MCF 10A (cell line): ENCODE measurements around the gene PAX5. TPM values are rescaled to one million over a fixed set of nuclear protein-coding genes. Genes with fewer than 3 reads are reported as not detected.

Experiments used
- BruUV-seq: library from RNA; stranded (reverse); fragments of 400-500 nt; replicated peaks from 2 replicates; lab custom pipeline; 2021; lab: Mats Ljungman, UMichigan
- CTCF ChIA-PET: fragments of 300-600 bp; sonication (Branson Sonifier 250); formaldehyde crosslinking; extraction: SDS; loops from one replicate; lab custom pipeline; 2021; ENCODE audit warnings: antibody characterized with exemption, inconsistent platforms; lab: Yijun Ruan, JAX
- POLR2A ChIA-PET: fragments of 300-600, 350-650 bp; sonication (Branson Sonifier 250); formaldehyde crosslinking; extraction: SDS; loops from one replicate; lab custom pipeline; 2020; ENCODE audit warnings: antibody characterized with exemption, inconsistent platforms; lab: Yijun Ruan, JAX
- DNase-seq: peaks from one replicate; pipeline ENCODE4 v3.0.0-alpha.2; 2018; ENCODE audit not compliant: unreplicated experiment
- H3K27ac Mint-ChIP-seq: one replicate; pipeline ENCODE4 v1.8.0; 2022; ENCODE audit warnings: mild to moderate bottlenecking, low read depth, mixed read lengths; ENCODE audit not compliant: unreplicated experiment
- H3K27me3 Mint-ChIP-seq: one replicate; pipeline ENCODE4 v1.8.0; 2022; ENCODE audit warnings: mixed read lengths; ENCODE audit not compliant: insufficient read depth, unreplicated experiment
- H3K36me3 Mint-ChIP-seq: one replicate; pipeline ENCODE4 v1.8.0; 2022; ENCODE audit warnings: mild to moderate bottlenecking, moderate library complexity, mixed read lengths; ENCODE audit not compliant: insufficient read depth, unreplicated experiment
- H3K4me1 Mint-ChIP-seq: one replicate; pipeline ENCODE4 v1.8.0; 2022; ENCODE audit warnings: mixed read lengths; ENCODE audit not compliant: insufficient read depth, unreplicated experiment
- H3K4me3 Mint-ChIP-seq: one replicate; pipeline ENCODE4 v1.8.0; 2022; ENCODE audit warnings: mild to moderate bottlenecking, moderate library complexity, mixed read lengths; ENCODE audit not compliant: unreplicated experiment
- H3K9me3 Mint-ChIP-seq: one replicate; pipeline ENCODE4 v1.8.0; 2022; ENCODE audit warnings: mixed read lengths; ENCODE audit not compliant: unreplicated experiment
- CTCF ChIP-seq: fragments of 200-600 bp; IDR thresholded peaks from one replicate; pipeline ENCODE4 v1.8.0; 2022; ENCODE audit warnings: antibody characterized with exemption, mild to moderate bottlenecking; ENCODE audit not compliant: unreplicated experiment
- intact Hi-C: fragments of 100-400 bp; cut with micrococcal nuclease; formaldehyde crosslinking; loops from 2 replicates; pipeline ENCODE4 v1.14.1; 2022
- total RNA-seq: library from RNA; stranded (reverse); gene quantifications from 2 replicates; pipeline ENCODE4 v1.2.3, GENCODE V29; 2022

The PAX5 gene
- total RNA-seq, 1 experiment from 2014 or later: not detected

GRCh38 chr9:36900856-36901220 is 133.2 kb downstream of the PAX5 start:
- H3K4me1 Mint-ChIP-seq: peaks cover 8% of the 10 kb centered on the region
- ChIA-PET POLR2A (interaction anchor here (0.6 to 1.1 kb wide), 2 partner anchors 15 to 42 kb away, joined by 3 read pairs; no protein-coding TSS in a partner anchor), CTCF (interaction anchor here (0.6 kb wide), 2 partner anchors 505 to 542 kb away, joined by 3 to 4 read pairs; no protein-coding TSS in a partner anchor)
- H3K27ac Mint-ChIP-seq: no peak overlapping the region
- peaks cover 86% of the 10 kb centered on the region for H3K27me3 Mint-ChIP-seq
- no peak overlapping the region for H3K4me3 Mint-ChIP-seq
- no peaks in the 10 kb centered on the region for H3K36me3 Mint-ChIP-seq
- BruUV-seq: no TSS peak
- no peak for TF ChIP-seq CTCF
- no peaks in the 10 kb centered on the region for H3K9me3 Mint-ChIP-seq
- intact Hi-C loops: no loop called here
- DNase-seq: no peak

GRCh38 chr9:36900136-36900855 is 133.8 kb downstream of the PAX5 start:
- Mint-ChIP-seq H3K4me1 (peaks cover 8% of the 10 kb centered on the region), H3K27me3 (peaks cover 86% of the 10 kb centered on the region), H3K27ac (no peak overlapping the region), H3K36me3 (no peaks in the 10 kb centered on the region), H3K4me3 (no peak overlapping the region), H3K9me3 (no peaks in the 10 kb centered on the region)
- DNase-seq: no peak
- no TSS peak for BruUV-seq
- intact Hi-C loops: no loop called here
- POLR2A ChIA-PET: interaction anchor here (0.6 to 1.1 kb wide), 2 partner anchors 15 to 42 kb away, joined by 3 read pairs; no protein-coding TSS in a partner anchor
- no peak for TF ChIP-seq CTCF
- CTCF ChIA-PET: interaction anchor here (0.6 kb wide), 1 partner anchor 542 kb away, joined by 4 read pairs; no protein-coding TSS in a partner anchor

DNA sequence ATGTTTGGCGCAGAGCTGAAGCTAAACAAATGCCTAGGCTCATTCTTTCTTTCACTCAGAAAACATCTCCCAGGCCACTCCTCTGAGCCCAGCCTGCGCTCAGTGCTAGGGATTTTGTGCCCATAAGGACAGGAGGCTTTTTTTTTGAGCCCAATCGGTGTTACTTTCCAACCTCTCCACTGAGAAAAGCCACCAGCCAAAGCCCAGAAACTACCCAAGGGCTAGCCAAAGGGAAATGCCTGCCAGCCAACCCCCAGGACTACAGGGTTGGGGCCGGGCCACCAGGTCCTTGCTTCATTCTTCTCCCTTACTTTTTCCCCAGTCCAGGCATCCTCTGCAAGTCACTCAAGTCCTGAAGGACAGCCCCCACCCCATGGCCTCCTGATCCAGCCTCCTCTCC is 134.7 kb downstream of the PAX5 start:
- intact Hi-C loops: no loop called here
- H3K9me3 Mint-ChIP-seq: no peaks in the 10 kb centered on the region
- no peak overlapping the region for H3K4me3 Mint-ChIP-seq
- DNase-seq: no peak
- no peak for TF ChIP-seq CTCF
- H3K36me3 Mint-ChIP-seq: no peaks in the 10 kb centered on the region
- peaks cover 8% of the 10 kb centered on the region for H3K4me1 Mint-ChIP-seq
- BruUV-seq: no TSS peak
- CTCF ChIA-PET: interaction anchor here (0.7 kb wide), 1 partner anchor 24 kb away, joined by 3 read pairs; no protein-coding TSS in a partner anchor
- no peak overlapping the region for H3K27ac Mint-ChIP-seq
- H3K27me3 Mint-ChIP-seq: peaks cover 81% of the 10 kb centered on the region
- POLR2A ChIA-PET: no interaction called here

GRCh38 chr9:36898431-36899020 is 135.5 kb downstream of the PAX5 start:
- CTCF ChIA-PET: no interaction called here
- POLR2A ChIA-PET: no interaction called here
- Mint-ChIP-seq H3K9me3 (no peaks in the 10 kb centered on the region), H3K27ac (no peak overlapping the region), H3K36me3 (no peaks in the 10 kb centered on the region), H3K4me3 (no peak overlapping the region), H3K4me1 (peaks cover 8% of the 10 kb centered on the region), H3K27me3 (peaks cover 86% of the 10 kb centered on the region)
- intact Hi-C loops: no loop called here
- no peak for TF ChIP-seq CTCF
- DNase-seq: no peak
- no TSS peak for BruUV-seq
